T-helper 2 cell (primary cell): Measurements from ENCODE around the gene NGLY1.

ENCODE experiments used
- DNase-seq, 5 experiments: peaks; one replicate each; pipeline versions ENCODE4 v3.0.0 to v3.0.0-alpha.2; 2012 to 2022

The NGLY1 gene

DNA sequence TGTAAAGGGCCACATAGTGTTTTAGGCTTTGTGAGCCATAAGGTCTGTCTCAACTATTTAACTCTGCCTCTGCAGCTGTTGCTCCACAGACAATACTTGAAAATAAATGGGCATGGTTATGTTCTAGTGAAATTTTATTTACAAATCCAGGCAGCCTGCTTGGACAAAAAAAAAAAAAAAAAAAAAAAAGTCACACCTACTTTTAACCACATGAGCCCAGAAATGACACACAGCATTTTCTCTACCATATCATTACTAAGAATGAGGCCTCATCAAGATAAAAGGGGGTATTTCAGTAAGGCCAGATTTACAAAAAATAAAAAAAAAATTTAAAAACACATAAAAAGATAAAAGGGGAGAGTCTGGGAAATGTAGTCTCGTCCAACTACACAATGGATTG is 1.7 kb upstream of the NGLY1 start:
- peak in 1 of 5 experiments; percentile 68 for DNase-seq

GRCh38 chr3:25783661-25784512 is 644 bp upstream of the NGLY1 start:
- DNase-seq, result no peak

DNA sequence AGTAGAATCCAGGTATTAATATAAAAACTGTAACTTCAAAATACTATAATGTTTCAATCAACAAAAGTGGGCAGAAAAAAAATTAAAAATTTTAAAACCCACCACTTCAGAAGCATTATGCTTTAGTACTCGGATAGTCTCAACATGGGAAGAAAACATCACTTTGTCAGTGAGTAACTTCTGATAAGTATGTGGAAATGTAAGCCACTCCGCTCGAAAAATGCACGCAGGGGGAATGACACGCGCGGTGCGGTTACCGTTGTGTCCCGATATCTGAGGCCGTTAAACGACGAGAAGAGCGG is 656 bp downstream of the NGLY1 start:
- no peak for DNase-seq

DNA sequence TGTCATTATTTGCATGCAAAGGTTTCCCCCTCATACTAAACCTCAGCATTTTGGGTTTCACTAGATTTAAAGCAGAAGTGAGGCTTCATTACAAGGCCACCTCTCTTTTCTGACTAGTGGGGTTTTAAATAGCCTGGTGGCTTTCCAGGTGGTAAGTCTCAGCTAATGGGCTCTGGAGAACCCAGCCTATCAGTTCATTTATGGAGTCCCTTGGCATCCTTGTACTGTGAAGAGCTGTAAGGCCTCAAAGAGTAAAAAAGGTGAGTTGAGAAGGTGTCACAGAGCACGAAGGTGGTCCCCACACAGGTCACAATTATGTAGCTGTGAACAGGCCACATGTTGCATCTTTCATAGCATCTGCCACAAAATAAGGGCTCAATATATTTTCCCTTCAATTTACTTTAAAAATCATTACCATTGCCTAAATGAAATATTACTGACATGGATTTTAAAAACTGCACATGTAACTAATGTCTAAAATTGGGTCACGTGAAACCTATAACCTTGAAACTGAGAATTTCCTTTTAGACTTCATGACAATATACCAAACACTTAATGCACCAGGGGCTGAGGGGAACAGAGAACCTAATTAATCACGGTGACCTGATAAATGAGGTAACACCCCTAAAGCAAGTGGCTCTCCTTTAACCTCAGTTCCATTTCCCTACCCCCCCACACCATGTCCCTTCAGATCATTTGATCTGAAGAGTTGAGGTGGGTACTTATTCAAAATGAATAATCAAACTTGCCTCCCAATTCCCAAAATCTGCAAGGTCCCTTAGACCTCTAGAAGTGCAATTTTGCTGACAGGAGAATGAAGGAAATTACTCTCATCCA is 1.3 kb downstream of the NGLY1 start:
- DNase-seq, result no peak

GRCh38 chr3:25781145-25781757 is 2.0 kb downstream of the NGLY1 start:
- no peak for DNase-seq

GRCh38 chr3:25780618-25781017 is 2.6 kb downstream of the NGLY1 start:
- no peak for DNase-seq

DNA sequence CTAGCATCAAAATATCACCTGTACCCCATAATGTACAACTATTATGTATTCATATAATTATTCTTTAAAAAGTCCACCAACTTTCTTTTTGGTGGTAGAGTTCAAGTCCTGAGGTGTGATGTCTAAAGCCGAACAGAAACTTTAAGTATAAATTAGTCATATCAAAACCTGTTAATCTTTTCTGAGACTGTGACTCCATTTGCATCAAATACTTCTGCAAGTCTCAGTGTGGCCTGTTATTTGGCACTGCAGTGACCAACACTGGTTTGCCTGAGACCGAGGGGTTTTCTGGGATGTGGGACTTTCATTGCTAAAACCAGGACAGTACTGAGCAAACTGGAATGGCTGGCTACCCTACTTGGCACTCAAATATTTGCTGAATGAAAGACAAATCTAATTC is 7.3 kb downstream of the NGLY1 start:
- DNase-seq, result no peak

DNA sequence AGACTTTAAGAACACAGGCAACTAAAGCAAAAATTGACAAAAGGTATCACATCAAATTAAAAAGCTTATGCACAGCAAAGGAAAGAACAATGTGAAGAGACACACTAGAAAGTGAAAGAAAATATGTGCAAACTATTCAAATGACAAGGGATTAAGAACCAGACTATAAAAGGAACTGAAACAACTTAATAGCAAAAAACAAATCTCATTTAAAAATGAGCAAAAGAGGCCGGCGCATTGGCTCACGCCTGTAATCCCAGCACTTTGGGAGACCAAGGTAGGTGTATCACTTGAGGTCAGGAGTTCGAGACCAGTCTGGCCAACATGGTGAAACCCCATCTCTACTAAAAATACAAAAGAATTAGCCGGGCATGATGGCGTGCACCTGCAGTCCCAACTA is 14.4 kb downstream of the NGLY1 start:
- no peak for DNase-seq

DNA sequence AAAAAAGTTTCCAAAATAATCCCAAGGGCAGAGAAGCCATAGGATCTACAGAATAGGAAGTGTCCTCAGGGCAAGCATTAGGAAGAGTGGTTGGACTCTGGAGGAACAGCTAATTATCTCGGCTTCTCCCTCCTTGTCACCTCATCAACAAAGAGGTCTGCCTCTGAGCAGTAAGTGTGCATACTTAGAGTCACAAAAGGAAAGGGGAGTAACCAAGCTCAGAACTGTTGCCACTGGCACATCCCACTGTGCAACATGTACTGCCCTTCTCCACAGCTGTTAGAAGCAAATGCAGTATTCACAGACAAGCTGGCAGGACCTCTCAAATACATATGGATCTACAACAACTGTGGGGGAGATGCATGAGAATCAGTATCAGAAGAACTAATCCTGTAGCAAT is 31.5 kb downstream of the NGLY1 start:
- no peak for DNase-seq

DNA sequence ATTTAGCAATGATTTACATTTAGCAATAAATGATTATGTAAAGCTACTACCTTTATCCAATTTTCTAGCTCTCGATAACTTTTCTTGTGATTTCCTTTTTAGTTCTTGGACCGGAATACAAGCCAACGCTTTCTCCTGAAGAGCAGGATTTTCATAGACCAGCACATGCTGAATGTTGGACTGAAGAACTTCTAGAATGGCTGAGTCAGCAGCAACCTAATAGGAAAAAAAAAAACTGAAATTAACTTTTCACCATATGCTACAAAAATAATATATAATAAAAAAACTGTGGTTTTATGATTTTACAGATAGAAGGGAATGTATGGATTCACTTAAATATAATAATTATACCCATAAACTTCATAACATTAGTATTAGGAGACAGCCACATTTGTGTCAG is 32.2 kb downstream of the NGLY1 start:
- no peak for DNase-seq

DNA sequence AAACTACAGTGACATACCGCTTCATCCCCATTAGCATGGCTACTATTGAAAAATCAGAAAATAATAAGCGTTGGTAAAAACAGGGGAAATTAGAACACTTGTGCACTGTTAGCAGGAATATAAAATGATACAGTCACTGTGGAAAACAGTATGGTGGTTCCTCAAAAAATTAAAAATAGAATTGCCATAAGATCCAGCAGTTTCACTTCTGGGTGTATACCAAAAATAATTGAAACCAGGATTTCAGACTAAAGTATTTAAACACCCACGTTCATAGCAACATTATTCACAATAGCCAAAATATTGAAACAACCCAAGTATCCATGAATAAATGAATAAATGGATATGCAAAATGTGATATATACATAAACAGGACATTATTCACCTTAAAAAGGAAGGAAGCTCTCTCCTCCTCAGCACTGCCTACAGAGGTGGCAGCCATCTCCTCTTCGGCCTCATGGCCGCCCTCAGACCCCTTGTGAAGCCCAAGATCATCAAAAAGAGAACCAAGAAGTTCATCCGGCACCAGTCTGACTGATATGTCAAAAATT is 34.1 kb downstream of the NGLY1 start:
- DNase-seq, result no peak

GRCh38 chr3:25748189-25748588 is 35.1 kb downstream of the NGLY1 start:
- no peak for DNase-seq

DNA sequence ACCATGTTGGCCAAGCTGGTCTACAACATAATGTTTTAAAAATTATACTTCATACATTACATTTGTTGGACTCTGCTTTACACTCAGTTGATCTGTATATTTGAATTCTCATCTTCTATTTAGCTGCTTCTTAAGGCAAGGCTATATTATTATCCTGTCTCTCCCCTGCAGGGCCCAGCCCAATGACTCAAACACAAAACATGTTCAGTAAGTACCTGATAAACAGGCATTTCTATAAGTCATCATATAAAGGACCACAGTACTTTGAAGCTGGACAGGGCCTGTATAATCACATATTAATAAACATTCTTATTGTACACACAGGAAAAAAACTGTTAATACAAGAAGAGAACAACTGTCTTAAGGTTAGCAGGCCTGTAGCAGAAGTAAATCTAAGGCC is 36.2 kb downstream of the NGLY1 start:
- DNase-seq, result no peak

DNA sequence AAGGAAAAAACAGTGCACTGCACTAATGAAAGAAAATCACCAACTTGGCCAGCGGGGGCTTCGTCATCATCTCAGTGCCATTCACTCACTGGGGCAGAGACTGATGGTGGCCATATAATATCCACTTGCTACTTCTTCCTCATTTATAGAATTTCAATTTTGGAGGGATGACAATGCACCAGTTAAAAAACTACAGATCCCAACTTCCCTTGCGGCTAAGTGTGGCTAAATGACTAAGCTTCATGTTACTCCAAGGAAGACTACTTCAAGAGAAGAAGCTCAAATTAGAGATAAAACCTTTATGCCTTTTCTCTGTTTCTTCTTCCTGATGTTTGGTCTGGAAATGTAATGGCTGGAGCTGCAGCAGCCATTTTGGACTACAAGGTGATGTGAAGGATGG is 38.8 kb downstream of the NGLY1 start:
- DNase-seq, result no peak

- no peak for DNase-seq
Observed at GRCh38 chr3:25728101-25728500, 55.1 kb downstream of the NGLY1 start.

- DNase-seq, result no peak
Observed at GRCh38 chr3:25727316-25727715, 55.9 kb downstream of the NGLY1 start.

- no peak for DNase-seq
Observed at GRCh38 chr3:25725810-25726209, 57.4 kb downstream of the NGLY1 start.

DNA sequence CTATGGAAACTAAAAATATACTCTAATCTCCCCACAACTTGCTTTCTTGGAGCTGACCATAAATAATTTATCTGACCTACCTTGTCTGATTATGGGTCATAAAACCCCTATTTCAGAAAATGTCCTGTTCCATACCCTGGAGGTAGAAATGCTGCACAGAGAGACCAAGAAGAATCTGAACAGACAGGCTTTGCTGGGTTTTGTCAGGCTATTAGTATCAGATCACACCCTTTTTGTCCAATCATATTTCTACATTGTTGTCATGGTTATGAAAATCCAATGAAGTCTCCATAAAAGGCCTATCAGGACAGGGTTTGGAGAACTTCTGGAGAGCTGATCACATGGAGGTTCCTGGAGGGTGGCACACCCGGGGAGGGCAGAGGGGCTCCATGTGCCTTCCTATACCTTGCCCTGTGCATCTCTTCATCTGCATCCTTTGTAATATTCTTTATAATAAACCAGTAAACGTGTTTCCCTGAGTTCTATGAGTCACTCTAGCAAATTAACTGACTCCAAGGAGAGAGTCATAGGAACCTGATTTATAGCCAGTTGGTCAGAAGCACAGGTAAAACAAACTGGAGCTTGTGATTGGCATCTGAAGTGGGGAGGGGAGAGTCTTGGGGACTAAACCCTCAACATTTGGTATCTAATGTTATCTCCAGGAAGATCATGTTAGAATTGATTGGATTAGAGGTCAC is 58.1 kb downstream of the NGLY1 start:
- no peak for DNase-seq

DNA sequence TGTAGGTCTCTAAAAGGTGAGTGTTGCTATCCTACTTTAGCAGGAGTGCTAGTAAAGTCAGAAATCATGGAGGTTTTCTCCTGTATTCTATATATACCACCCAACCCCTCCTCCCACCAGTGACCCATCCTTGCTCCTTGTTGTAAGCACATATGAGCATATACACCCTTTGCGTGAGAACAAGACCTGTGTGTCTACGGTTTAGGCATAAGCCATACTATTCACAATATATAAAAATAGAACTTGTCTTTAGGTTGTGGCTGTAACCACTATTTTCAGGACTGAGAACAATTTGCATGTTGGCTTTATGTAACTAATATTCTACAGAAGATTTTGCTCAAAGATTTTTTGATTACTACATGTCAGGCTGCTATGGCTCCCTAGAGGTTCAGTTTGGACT is 59.4 kb downstream of the NGLY1 start:
- DNase-seq, result no peak

DNA sequence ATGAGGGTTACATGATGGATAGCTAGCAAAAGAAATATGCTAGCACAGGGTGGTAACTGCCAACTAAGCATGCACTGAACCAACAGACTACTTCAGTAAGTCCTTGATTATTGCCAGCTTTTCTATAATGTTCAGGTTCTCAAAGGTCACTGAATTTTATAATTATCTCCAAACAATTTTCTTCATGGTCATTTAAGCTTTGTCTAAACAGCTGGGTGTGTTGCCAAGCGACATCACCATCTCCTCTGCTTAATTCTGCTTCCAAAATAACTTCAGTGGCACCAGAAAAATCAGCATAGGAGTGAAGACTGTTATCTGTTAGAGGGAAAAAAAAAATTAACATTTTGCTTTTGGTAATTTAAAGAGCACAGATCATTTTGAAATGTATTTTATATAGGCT is 63.9 kb downstream of the NGLY1 start:
- DNase-seq, result no peak

DNA sequence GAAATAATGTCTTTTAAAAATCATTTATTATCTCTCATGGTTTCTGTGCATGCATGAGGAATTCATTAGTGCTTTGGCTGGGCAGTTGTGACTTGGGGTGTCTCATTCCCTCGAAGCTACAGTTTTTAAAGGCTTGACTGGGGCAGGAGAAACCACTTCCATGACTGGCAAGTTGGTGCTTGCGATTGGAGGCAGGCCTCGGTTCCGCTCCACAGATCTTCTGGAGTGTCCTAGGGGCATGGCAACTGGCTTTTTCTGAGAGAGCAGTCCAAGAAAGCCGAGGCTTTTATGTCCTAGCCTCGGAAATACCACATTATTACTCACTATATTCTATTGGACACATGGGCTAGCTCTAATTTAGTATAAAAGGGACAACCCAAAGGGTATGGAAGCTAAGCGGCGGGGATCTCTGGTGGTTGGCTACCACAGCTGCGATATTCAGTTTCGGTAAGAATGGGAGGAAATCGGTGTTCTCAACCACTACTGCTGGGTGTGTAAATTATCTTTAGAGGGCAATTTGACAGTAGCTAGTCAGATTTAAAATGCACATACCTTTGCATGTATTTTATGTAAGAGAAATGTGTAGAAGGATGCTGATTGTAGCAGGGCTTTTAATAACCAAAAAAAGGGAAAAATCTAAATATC is 69.8 kb downstream of the NGLY1 start:
- DNase-seq, result no peak

DNA sequence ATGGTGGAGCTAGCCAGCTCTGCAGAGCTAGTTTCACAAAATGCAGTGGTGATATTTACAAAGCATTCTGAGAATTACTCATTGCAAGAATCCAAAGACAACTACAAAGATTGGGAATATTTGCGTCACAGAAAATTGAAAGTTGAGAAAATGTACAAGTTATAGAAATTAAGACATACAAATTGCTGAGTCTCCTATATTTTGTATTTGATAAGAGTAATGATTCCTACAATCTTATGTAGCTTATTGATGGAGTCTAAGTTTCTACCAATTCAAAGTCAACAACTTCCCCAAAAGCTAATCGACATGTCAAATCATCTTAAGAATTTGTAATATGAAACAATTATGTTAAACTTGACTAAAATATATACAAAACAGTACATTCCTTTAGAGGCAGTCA is 72.2 kb downstream of the NGLY1 start:
- no peak for DNase-seq
